ENCODE measurements around the gene QSOX2.

QSOX2 gene

DNA sequence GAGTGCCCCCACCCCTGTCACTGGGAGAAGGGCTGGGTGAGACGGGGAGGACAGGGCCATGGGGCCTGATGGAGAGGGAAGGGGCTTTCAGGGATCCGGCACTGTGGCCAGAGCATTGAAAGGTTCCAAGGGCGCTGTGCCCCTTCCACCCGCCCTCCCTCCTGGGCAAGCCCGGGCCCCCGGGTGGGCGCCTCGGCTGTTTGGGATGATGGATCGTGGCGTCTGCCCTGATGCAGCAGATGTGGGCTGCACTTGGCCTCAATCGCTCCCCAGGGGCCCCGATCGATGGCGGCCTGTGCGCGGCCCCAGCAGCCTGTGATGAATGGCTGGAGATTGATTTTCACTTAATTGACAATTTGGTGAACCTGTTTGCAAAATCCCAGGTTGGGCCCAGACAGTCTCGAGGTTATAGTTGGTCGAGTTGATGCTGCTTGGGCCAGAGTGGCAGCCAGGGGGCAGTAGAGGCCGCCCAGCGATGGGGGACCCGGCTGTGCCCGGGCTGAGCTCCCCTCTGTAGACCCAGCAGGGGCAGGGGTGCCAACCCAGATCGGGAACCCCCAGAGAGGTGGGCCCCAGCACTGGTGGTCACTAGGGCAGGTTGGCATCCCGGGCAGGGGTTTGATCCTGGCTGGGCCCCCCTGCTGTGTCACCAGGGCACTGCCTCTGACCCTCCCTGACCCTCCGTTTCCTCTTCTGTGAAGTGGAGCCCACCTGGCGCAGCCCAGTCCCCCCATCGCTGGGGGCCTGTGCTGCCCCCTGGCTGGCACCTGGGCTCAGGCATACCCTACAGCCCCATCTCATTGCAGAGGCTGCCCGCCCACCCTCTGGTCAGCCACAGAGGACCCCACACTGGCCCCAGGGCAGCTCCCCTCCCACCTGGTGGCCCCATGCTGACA lies 75.4 kb downstream of the QSOX2 start:
- Histone ChIP-seq H3K9me3 (ENCODE audit: low read length) (no peaks in the 10 kb centered on the region), H3K9me2 (ENCODE audit: low read depth, low read length) (no peaks in the 10 kb centered on the region), H3K27ac (ENCODE audit: low read depth, low read length, poor library complexity, severe bottlenecking) (no peak overlapping the region), H3F3A (ENCODE audit: insufficient read depth, low read length) (no peaks in the 10 kb centered on the region), H3K4me1 (ENCODE audit: insufficient read depth, low read length, severe bottlenecking) (no peaks in the 10 kb centered on the region), H3K9ac (ENCODE audit: low read length) (no peak overlapping the region), H3K36me3 (ENCODE audit: insufficient read depth, low read length) (no peaks in the 10 kb centered on the region), H3K27me3 (ENCODE audit: insufficient read depth, low read length) (0 out of 2 replicates have a peak, but pooled peaks cover 4% of the 10 kb centered on the region), H3K4me3 (ENCODE audit: low read depth, low read length, poor library complexity, severe bottlenecking) (no peak overlapping the region), H4K20me1 (ENCODE audit: insufficient read depth, low read length) (no peaks in the 10 kb centered on the region), H3K4me2 (ENCODE audit: low read length) (no peak overlapping the region), H2AFZ (ENCODE audit: low read length) (no peak overlapping the region), H3K79me2 (ENCODE audit: insufficient read depth, low read length) (no peaks in the 10 kb centered on the region)
- TF ChIP-seq EZH2 (IDR thresholded peaks at IDR 0.05; ENCODE audit: borderline replicate concordance, low read length), result no peak
- TF ChIP-seq, protein P1, sequence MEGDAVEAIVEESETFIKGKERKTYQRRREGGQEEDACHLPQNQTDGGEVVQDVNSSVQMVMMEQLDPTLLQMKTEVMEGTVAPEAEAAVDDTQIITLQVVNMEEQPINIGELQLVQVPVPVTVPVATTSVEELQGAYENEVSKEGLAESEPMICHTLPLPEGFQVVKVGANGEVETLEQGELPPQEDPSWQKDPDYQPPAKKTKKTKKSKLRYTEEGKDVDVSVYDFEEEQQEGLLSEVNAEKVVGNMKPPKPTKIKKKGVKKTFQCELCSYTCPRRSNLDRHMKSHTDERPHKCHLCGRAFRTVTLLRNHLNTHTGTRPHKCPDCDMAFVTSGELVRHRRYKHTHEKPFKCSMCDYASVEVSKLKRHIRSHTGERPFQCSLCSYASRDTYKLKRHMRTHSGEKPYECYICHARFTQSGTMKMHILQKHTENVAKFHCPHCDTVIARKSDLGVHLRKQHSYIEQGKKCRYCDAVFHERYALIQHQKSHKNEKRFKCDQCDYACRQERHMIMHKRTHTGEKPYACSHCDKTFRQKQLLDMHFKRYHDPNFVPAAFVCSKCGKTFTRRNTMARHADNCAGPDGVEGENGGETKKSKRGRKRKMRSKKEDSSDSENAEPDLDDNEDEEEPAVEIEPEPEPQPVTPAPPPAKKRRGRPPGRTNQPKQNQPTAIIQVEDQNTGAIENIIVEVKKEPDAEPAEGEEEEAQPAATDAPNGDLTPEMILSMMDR (IDR thresholded peaks at IDR 0.05; ENCODE audit: low read length), result peak; percentile 86

GRCh38 chr9:136169495-136169894 lies 76.1 kb downstream of the QSOX2 start:
- no peak overlapping the region for H3K4me2 ChIP-seq (ENCODE audit: low read length)
- no peaks in the 10 kb centered on the region for H3K9me3 ChIP-seq (ENCODE audit: low read length)
- H3K4me3 ChIP-seq (ENCODE audit: low read depth, low read length, poor library complexity, severe bottlenecking), result no peak overlapping the region
- H3F3A ChIP-seq (ENCODE audit: insufficient read depth, low read length), result no peaks in the 10 kb centered on the region
- no peaks in the 10 kb centered on the region for H3K9me2 ChIP-seq (ENCODE audit: low read depth, low read length)
- TF ChIP-seq, protein P1 (IDR thresholded peaks at IDR 0.05; ENCODE audit: low read length), result no peak
- no peak for TF ChIP-seq EZH2 (IDR thresholded peaks at IDR 0.05; ENCODE audit: borderline replicate concordance, low read length)
- H3K36me3 ChIP-seq (ENCODE audit: insufficient read depth, low read length), result no peaks in the 10 kb centered on the region
- 0 out of 2 replicates have a peak, but pooled peaks cover 4% of the 10 kb centered on the region for H3K27me3 ChIP-seq (ENCODE audit: insufficient read depth, low read length)
- H2AFZ ChIP-seq (ENCODE audit: low read length), result no peak overlapping the region
- no peaks in the 10 kb centered on the region for H4K20me1 ChIP-seq (ENCODE audit: insufficient read depth, low read length)
- H3K79me2 ChIP-seq (ENCODE audit: insufficient read depth, low read length), result no peaks in the 10 kb centered on the region
- H3K9ac ChIP-seq (ENCODE audit: low read length), result no peak overlapping the region
- H3K4me1 ChIP-seq (ENCODE audit: insufficient read depth, low read length, severe bottlenecking), result no peaks in the 10 kb centered on the region
- H3K27ac ChIP-seq (ENCODE audit: low read depth, low read length, poor library complexity, severe bottlenecking), result no peak overlapping the region

- Histone ChIP-seq H3K9ac (ENCODE audit: low read length) (no peak overlapping the region), H3K4me2 (ENCODE audit: low read length) (no peak overlapping the region), H3K36me3 (ENCODE audit: insufficient read depth, low read length) (no peaks in the 10 kb centered on the region), H3K27ac (ENCODE audit: low read depth, low read length, poor library complexity, severe bottlenecking) (no peak overlapping the region), H3K79me2 (ENCODE audit: insufficient read depth, low read length) (no peaks in the 10 kb centered on the region), H3K9me2 (ENCODE audit: low read depth, low read length) (no peaks in the 10 kb centered on the region), H2AFZ (ENCODE audit: low read length) (no peak overlapping the region), H3K4me3 (ENCODE audit: low read depth, low read length, poor library complexity, severe bottlenecking) (no peak overlapping the region), H3K4me1 (ENCODE audit: insufficient read depth, low read length, severe bottlenecking) (no peaks in the 10 kb centered on the region), H3K9me3 (ENCODE audit: low read length) (no peaks in the 10 kb centered on the region), H4K20me1 (ENCODE audit: insufficient read depth, low read length) (no peaks in the 10 kb centered on the region), H3F3A (ENCODE audit: insufficient read depth, low read length) (no peaks in the 10 kb centered on the region), H3K27me3 (ENCODE audit: insufficient read depth, low read length) (no peaks in the 10 kb centered on the region)
- TF ChIP-seq, protein P1 (IDR thresholded peaks at IDR 0.05; ENCODE audit: low read length), result no peak
- no peak for TF ChIP-seq EZH2 (IDR thresholded peaks at IDR 0.05; ENCODE audit: borderline replicate concordance, low read length)
These were observed 82.3 kb downstream of the QSOX2 start for GRCh38 chr9:136163248-136163850.
